NT2/D1 (cell line): ENCODE data around the gene ZNF800.

Experiments
- YY1 ChIP-seq: IDR thresholded peaks from 2 replicates; pipeline ENCODE4 v1.6.1; 2011; ENCODE audit not compliant: insufficient read length, insufficient read depth
- ZNF274 ChIP-seq: IDR thresholded peaks from 2 replicates; pipeline ENCODE4 v1.6.1; 2011; ENCODE audit warnings: mild to moderate bottlenecking, low read depth, low read length

DNA sequence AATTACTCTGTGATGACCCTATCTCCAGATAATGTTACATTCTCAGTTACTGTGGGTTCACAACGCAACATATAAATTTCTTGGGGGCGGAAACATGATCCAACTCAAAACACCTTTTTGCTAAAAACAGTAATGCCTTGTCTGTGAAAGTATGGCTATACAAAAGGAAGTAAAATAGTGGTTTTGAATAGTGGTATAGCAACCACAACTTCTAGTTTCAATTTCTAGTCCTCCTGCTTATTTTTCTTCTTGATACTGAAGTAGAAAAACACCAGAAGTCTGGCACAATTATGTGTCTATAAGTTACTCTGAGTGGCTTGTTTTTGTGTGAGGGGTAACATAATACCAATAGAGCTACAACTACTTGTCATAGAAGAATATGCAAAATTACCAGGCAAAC lies 21.5 kb upstream of the ZNF800 start:
- TF ChIP-seq YY1 (no peak), ZNF274 (no peak)
